SK-N-MC (cell line): ENCODE measurements around the gene VAV1.

Experiments
- EZH2 ChIP-seq: fragments of 200-600 bp; sonication (generic); IDR thresholded peaks from one replicate; pipeline ENCODE4 v1.6.1; 2017; ENCODE audit warnings: antibody characterized with exemption
- FOXP2 ChIP-seq: optimal IDR thresholded peaks from 2 replicates; pipeline ENCODE3; 2011; ENCODE audit warnings: mild to moderate bottlenecking, moderate library complexity; ENCODE audit not compliant: insufficient read depth; ENCODE audit errors: extremely low read length, control extremely low read depth

- TF ChIP-seq EZH2 (no peak), FOXP2 (no peak)
Measured at GRCh38 chr19:6894313-6894712, 121.8 kb downstream of the VAV1 start.
